EL (cell line): ENCODE measurements around the gene RARA.

Source experiments
- DNase-seq: peaks from one replicate; pipeline ENCODE4 v3.0.0-alpha.2; 2016

RARA gene

GRCh38 chr17:40346765-40347158 lies 37.8 kb downstream of the RARA start:
- no peak for DNase-seq

DNA sequence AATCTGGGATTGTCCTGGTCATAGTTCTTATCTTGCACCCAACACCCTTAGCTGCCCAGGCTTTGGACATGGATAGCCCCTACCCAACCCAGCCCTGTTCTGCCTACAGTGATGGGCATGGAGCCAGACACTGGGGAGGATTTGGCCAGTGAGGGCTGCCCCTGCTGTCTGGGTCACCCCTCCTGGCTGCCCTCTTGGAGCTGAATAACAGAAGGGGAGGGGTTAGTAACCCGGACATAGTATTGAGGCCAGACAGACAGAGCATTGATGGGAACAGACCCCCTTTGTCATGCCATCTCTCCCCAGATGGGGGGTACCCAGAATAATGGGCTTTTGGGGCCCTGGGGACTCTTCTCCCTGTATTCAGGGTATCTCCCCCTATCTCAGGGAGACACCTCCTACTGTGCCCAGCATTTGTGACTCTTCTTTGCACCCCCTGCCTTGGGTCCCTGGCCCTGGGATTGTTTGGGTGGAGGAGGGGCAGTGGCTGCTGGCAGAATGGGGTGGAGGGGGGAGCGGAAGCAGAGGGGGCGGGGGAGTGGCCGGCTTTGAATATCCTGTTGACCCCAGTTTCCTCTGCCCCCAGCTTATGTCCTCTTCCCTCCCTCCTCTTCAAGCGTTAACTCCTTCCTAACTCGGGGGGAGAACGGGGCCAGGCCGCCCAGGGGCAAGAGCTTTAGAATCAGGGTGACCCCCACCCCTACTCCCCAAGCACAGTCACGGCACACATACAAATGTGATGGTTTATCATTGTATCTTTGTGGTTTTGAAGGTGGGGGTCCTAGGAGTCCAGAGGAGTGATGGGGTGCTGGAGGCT lies 38.5 kb downstream of the RARA start:
- DNase-seq, result no peak

- DNase-seq, result no peak
These were observed 39.1 kb downstream of the RARA start for GRCh38 chr17:40348136-40348504.

- no peak for DNase-seq
These were observed 39.8 kb downstream of the RARA start for GRCh38 chr17:40348562-40349476.

DNA sequence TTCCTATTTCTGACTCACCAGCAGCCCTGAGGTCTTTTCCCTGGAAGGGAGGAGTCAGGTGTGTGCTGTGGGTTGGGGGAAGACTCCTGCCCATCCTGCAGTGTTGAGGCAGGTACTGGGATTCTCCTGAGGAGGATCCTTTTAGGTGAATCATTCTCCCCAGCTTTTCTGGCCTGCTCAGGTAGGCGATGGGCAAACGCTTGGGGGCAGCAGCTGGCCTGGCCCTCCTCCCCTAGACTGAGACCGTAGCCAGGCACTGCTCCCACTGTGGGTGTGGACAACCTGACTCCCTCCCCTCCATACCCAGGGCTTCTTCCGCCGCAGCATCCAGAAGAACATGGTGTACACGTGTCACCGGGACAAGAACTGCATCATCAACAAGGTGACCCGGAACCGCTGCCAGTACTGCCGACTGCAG lies 40.5 kb downstream of the RARA start:
- DNase-seq, result no peak

GRCh38 chr17:40349895-40350688 lies 41.1 kb downstream of the RARA start:
- DNase-seq, result no peak

DNA sequence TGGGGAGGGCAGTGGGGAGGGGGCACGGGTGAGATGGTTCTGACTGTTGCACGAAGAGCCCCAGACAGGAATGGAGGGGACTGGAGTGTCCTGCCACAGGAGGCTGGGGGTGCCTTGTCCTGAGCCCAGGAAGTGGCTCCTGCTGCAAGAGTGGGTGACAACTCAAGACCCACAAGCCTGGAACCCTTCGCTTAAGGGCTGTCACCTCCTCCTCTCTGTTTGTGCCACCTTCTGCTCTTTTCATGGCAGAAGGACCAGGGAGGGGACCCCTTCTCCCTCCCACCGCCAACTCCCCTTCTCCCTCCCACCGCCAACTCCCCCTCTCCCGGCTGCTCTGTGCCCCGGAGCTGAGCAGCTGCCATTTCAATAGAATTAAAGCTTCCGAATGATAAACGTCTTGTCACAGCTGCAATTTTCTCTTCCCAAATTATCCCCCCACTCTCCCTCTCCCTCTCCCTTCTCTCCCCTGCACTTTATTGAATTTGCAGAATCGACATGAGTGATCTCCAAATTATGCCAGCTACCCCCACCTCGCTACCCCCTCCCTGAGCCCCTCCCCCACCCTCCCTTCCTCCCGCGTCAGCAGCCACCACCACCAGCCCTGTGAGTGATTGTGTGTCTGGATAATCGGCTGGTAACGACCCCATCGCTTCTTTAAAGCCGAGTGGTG lies 41.8 kb downstream of the RARA start:
- no peak for DNase-seq

- no peak for DNase-seq
These were observed 42.6 kb downstream of the RARA start for GRCh38 chr17:40351359-40352236.

DNA sequence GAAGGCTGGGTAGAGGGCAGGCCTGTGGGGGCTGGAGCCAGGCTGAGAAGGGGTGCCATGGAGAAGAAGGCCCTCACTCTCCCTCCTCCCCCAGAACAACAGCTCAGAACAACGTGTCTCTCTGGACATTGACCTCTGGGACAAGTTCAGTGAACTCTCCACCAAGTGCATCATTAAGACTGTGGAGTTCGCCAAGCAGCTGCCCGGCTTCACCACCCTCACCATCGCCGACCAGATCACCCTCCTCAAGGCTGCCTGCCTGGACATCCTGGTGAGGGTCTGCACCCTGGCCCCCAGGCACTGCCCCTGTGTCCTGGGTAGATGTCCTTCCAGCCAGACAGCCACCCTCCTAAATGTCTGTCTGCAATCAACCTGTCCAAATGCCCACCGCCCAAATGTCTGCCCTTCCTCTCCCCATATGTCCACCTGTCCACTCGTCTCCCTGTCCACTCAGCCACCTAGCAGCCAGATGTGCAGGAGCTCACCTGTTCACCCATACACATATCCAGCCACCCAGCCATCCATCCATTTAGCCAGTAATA lies 43.3 kb downstream of the RARA start:
- no peak for DNase-seq

DNA sequence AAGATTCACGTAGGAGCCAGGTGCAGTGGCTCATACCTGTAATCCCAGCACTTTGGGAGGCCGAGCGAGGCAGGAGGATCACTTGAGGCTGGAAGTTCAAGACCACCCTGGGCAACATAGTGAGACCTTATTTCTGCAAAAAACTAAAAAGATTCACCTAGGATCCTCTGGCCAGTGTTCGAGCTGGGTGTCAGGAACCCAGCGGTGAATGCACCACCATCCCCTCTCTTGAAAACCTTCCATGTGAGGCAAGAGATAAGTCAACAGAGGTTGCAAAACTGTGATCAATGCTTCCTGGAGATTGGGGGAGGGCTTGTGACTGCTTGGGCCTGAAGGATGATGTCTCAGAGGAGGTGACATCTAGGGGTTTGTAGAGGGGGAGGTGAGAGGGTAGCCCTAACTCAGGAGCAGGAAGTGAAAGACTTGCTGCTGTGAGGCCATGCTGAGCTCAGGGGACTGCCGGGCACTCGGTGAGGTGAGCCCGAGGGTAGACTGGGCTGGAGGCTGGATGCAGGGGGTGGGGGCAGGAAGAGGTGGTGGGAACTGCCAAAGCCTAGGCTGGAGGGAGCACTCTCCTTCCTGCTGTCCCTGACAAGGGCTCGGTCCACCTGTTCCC lies 43.9 kb downstream of the RARA start:
- DNase-seq, result no peak

- no peak for DNase-seq
These were observed 45.5 kb downstream of the RARA start for GRCh38 chr17:40354221-40355122.

- DNase-seq, result peak; percentile 44
These were observed 46.3 kb downstream of the RARA start for GRCh38 chr17:40355123-40355803.

GRCh38 chr17:40355804-40356758 lies 47.1 kb downstream of the RARA start:
- no peak for DNase-seq

- DNase-seq, result no peak
These were observed 48.3 kb downstream of the RARA start for GRCh38 chr17:40356990-40357881.

DNA sequence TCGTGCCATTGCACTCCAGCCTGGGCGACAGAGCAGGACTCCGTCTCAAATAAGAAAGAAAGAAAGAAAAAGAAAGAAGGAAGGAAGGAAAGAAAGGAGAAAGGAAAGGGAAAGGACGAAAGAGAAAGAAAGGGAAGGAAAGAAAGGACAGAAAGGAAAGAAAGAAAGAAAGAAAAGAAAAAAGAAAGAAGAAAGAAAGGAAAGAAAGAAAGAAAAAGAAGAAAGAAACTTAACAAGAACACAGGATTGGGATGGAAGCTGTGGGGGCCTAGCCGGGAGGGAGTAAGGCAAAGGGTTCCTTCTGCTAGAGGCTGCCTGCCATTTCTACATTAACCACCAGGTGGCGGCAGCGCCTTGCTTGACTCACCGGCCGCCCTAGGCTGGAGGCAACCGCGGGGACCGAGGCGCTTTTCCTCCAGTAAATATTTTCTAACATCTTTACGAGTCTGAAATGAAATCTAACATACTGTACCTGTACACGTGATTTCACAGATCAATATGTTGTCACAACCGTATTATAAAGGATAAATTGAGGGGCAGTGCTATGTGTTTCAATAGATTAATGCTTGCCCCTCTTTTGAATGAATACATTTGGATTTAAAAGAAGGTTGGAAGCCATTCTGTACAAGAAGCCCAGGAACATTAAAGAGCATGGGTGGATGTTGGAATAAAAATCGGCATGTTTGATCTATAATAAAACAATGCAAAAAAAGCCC lies 49.5 kb downstream of the RARA start:
- peak; percentile 81 for DNase-seq

GRCh38 chr17:40360091-40360490 lies 51.1 kb downstream of the RARA start:
- DNase-seq, result no peak
